Stimulated activated CD4-positive, alpha-beta T cell treated with anti-CD3 and anti-CD28 coated beads, Interleukin-4, amount 100 ng/mL, for 48 hours (primary cell): ENCODE results near the gene CETN2.
"Not testable (repeated sequence)": the region's sequence is repeated elsewhere in the genome, so short reads cannot be mapped to it uniquely, and the experiment has no call there.

Source experiments
- DNase-seq, 2 donors: peaks; one replicate each; pipeline ENCODE4 v3.0.0-alpha.2; 2020; ENCODE audit warnings: low read depth in 2 of 2

CETN2 gene

GRCh38 chrX:152832520-152832919 is 2.0 kb upstream of the CETN2 start:
- DNase-seq: no peak

DNA sequence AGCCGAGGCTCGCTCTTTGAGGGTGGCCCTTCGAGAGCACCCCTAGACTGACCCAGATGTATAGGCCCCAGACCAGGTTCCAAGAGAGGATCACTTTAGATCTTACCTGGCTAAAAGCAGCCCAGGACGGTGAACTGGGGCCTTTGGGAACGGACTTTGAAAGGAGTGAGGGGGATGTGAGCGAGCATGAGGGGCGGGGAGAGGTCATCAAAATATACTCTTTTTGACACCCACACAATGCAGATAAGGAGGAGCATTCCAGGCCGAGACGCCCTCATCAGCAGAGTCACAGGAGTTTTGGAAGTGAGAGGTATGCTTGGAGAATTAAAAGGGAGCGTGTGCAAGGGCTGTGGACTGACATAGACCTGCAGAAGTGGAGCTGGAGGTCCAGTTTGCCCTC is 834 bp upstream of the CETN2 start:
- DNase-seq: no peak

GRCh38 chrX:152824841-152825374 is 5.6 kb downstream of the CETN2 start:
- DNase-seq: no peak

DNA sequence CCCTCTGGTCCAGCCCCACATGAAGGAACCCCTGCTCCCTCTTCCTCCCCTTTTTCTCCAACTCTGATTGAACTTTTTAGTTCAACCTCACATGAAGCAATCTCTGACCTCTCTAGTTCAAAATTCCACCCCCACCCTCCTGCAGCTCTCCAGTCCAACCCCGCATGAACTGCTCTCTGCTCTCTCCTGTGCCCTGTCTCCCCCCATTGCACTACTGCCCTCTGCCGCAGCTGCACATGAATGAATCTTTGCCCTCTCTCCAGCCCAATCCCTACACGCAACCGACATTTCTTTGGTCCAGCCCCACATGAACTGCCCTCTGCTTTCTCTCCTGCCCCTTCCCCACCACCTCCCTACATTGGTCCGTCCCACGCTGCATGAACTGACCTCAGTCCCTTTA is 6.9 kb downstream of the CETN2 start:
- no peak for DNase-seq

- DNase-seq: no peak
These were observed 8.0 kb downstream of the CETN2 start for GRCh38 chrX:152822383-152823086.

DNA sequence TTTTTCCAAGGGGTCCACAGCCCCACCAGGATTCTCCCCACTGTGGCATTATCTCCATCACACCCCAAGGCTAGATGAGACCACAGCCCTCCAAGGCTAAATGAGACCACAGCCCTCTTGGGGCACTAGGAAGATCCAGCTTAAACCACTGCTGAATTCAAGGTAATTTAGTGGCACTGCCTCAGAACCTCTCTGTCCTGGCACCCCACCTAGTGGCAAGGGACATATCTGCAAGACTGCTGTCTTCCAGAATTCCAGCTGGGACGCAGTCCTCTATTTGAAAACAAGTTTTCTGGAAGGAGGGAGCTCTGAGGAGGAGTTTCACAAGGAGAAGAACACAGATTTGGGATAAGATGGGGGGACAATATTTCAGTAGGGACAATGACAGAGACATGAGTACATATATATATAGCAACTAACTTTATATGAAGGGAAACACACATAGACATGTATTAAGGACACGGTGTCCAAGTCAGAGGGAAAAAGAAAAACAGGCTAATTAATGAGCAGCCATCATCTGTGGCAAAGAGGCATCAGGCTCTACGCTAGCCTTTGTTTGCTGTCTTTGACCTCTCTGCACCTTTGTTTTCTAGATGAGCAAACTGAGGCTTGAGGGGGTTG is 9.3 kb downstream of the CETN2 start:
- no peak for DNase-seq

GRCh38 chrX:152819732-152820131 is 10.8 kb downstream of the CETN2 start:
- DNase-seq: no peak

- no peak for DNase-seq
These were observed 11.3 kb downstream of the CETN2 start for GRCh38 chrX:152819266-152819665.

- DNase-seq: no peak
These were observed 12.2 kb downstream of the CETN2 start for GRCh38 chrX:152818356-152818755.

GRCh38 chrX:152817078-152817764 is 13.3 kb downstream of the CETN2 start:
- no peak for DNase-seq

DNA sequence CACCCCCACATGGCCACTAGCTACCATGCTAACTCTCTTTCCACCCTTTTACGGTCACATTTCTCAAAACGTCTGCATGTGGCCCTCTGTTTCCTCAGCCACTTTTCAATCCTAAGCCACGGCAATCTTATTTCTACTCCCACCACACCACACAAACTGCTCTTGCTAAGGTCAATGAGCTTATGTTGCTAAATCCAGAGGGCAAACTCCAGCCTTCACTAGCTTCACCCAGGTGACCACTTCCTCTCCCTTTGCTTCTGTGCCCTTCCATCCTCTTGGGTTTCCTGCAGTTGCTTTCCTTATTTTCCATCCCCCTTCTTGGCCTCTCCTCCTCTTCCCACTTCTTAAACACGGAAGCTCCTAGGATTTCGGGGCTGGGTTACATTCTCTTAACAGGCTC is 16.5 kb downstream of the CETN2 start:
- no peak for DNase-seq

DNA sequence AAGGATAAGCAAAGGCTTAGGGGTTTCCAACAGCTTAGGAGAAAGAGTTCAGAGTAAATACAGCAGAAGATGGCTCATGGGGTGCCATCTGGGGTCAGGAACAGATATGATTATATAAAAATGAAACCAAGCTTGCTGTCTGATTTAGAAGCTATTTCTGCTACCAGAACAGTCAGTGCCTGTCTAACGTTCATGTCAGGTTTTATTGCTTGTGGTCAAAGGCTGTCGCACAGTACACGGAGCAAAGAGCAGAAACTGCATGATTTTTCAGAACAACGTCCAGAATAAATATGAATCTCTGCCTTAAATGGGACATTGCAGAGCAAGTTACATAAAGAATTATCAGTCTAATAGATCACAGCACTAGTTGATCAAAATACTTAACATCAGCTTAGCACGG is 17.4 kb downstream of the CETN2 start:
- DNase-seq: no peak

DNA sequence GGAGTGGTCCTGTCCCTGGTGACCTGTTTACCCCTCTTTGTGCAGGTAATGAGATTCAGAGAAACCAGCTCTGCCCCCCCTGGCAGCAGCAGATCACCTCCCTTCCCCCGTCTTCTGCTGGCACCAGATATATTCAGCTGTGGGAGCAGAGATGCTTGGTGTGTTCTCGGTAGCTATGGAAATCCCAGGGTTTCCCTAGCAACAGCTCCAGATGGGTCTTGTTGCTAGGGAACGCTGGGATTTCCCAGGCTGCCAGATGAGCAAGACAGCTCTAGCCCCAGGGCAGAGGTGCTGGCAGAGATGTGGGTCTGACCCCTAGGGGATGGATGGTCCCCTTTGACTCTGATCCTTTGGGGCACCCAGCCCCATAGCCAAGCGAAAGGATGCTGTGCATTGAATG is 20.2 kb downstream of the CETN2 start:
- DNase-seq: no peak

DNA sequence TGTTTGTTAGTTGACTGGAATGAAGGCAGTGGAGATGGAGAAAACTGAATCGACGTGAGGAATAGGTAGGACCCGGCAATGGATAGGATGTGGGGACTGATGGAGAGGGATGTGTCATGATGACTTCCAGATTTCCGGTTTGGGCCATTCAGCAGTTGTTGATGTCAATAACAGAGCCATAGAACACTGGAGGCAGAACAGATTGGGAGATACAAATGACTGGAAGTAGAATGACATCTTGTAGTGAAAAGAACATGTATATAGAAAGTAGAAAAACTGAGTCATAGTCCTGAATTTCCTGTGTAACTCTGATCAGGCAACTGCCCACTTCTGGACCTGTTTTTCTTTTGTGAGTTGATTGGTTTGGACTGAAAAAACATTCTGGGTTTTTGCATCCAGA is 24.5 kb downstream of the CETN2 start:
- DNase-seq: no peak

GRCh38 chrX:152798945-152799344 is 31.6 kb downstream of the CETN2 start:
- no peak for DNase-seq

DNA sequence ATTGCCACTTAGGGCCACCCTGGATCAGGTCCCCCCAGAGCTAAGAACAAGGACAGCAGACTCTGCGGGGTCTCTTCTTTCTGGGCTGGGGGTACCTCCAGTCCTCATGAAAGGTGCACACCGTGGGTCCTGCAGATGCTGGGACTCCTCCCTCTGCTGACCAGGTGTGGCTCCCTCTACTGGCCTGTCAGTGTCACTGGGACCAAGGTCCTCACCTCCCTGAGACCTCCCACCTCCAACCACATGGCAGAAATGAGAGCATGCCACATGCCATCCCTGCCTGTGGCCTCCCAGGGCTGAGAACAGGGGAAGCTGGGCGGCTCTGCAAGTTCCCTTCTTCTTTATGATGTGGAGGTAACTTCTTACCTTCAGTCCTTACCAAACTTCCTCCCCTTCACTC is 43.5 kb downstream of the CETN2 start:
- not testable (repeated sequence) for DNase-seq
